ENCODE measurements around the gene ARHGDIB.
A peak's percentile ranks its signal among the peaks of the same experiment; 100 is the strongest.

The ARHGDIB gene

GRCh38 chr12:14946861-14947260 is 14.5 kb downstream of the ARHGDIB start:
- intact Hi-C loops (cut with DNase I; ENCODE audit: low total_unique reads) = no loop called here
- peak overlapping the region; percentile 79 to 84 for H3K27ac ChIP-seq
- no peak for DNase-seq
- H3K4me1 ChIP-seq = peaks cover 0 to 58% (median 27%) of the 10 kb centered on the region in 4 donors
- peaks cover 11 to 18% (median 17%) of the 10 kb centered on the region in 3 donors for H3K36me3 ChIP-seq
- H3K4me3 ChIP-seq = no peak overlapping the region
- TF ChIP-seq, protein P1, sequence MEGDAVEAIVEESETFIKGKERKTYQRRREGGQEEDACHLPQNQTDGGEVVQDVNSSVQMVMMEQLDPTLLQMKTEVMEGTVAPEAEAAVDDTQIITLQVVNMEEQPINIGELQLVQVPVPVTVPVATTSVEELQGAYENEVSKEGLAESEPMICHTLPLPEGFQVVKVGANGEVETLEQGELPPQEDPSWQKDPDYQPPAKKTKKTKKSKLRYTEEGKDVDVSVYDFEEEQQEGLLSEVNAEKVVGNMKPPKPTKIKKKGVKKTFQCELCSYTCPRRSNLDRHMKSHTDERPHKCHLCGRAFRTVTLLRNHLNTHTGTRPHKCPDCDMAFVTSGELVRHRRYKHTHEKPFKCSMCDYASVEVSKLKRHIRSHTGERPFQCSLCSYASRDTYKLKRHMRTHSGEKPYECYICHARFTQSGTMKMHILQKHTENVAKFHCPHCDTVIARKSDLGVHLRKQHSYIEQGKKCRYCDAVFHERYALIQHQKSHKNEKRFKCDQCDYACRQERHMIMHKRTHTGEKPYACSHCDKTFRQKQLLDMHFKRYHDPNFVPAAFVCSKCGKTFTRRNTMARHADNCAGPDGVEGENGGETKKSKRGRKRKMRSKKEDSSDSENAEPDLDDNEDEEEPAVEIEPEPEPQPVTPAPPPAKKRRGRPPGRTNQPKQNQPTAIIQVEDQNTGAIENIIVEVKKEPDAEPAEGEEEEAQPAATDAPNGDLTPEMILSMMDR (IDR thresholded peaks at IDR 0.05) = no peak
- H3K27me3 ChIP-seq = no peaks in the 10 kb centered on the region
- no peaks in the 10 kb centered on the region for H3K9me3 ChIP-seq

DNA sequence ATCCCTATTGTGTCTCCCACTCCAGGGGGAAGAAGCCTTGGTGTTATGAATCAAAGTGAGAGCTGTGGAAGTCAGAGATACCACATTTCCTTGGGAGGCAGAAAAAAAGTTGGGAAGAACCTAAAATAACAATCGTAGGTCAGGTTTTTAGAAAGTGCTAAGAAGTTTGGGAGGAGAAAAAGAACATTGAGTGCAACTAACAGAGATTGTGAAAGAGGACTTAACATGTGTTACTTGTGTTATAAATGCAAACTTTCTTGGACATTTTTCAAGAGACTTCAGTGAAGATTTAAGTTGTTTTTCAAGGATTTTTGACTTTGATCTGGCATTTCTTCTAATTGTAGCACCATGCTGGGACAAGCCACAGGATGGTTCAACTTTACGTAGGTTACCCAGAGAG is 15.2 kb downstream of the ARHGDIB start:
- intact Hi-C loops (cut with DNase I; ENCODE audit: low total_unique reads) = no loop called here

GRCh38 chr12:14942196-14942931 is 19.0 kb downstream of the ARHGDIB start:
- DNase-seq = no peak
- no peaks in the 10 kb centered on the region for H3K27me3 ChIP-seq
- H3K36me3 ChIP-seq = peaks cover 17 to 25% (median 18%) of the 10 kb centered on the region in 3 donors
- no peak overlapping the region for H3K4me3 ChIP-seq
- TF ChIP-seq, protein P1 (IDR thresholded peaks at IDR 0.05) = no peak
- H3K27ac ChIP-seq = no peak overlapping the region
- intact Hi-C loops (cut with DNase I; ENCODE audit: low total_unique reads) = no loop called here
- H3K4me1 ChIP-seq = peaks cover 0 to 17% (median 9%) of the 10 kb centered on the region in 4 donors
- no peaks in the 10 kb centered on the region for H3K9me3 ChIP-seq

More for the DNA sequence above, 15.2 kb downstream of the ARHGDIB start:
- H3K36me3 ChIP-seq = peaks cover 17 to 24% (median 17%) of the 10 kb centered on the region in 3 donors
- no peak for DNase-seq
- TF ChIP-seq, protein P1 (IDR thresholded peaks at IDR 0.05) = no peak
- peaks cover 0 to 51% (median 22%) of the 10 kb centered on the region in 4 donors for H3K4me1 ChIP-seq
- H3K4me3 ChIP-seq = no peak overlapping the region
- no peaks in the 10 kb centered on the region for H3K9me3 ChIP-seq
- peak overlapping the region; percentile 79 to 84 for H3K27ac ChIP-seq
- no peaks in the 10 kb centered on the region for H3K27me3 ChIP-seq

- H3K4me3 ChIP-seq = no peak overlapping the region
- TF ChIP-seq, protein P1 (IDR thresholded peaks at IDR 0.05) = no peak
- H3K27ac ChIP-seq = no peak overlapping the region
- peaks cover 17 to 25% (median 18%) of the 10 kb centered on the region in 3 donors for H3K36me3 ChIP-seq
- intact Hi-C loops (cut with DNase I; ENCODE audit: low total_unique reads) = no loop called here
- DNase-seq = no peak
- H3K4me1 ChIP-seq = peaks cover 0 to 7% (median 3%) of the 10 kb centered on the region in 4 donors
- H3K27me3 ChIP-seq = no peaks in the 10 kb centered on the region
- H3K9me3 ChIP-seq = no peaks in the 10 kb centered on the region
Observed at GRCh38 chr12:14941369-14941768, 20.0 kb downstream of the ARHGDIB start.

DNA sequence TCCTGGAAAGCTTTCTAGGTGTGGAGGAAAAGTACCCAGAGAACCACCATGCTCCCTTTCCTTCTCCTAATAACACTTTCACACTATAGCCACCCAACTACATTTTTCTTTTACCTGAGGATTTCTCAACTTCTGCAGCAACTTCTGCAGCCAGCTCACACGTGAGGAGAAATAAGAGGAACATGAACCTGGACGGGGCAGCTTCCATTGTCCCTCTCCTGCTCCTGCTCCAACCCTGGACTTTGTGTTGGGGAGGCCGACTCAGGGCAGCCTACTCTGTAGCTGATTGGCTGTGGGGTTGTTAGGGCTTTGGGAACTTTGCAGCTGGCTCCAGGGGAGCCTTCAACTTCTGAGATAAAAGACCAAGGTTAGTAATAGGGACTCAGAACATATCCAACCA is 23.1 kb downstream of the ARHGDIB start, which contains the start of gene ERP27:
Gene ERP27, minus strand, starts transcription at position 237 of the 400 bp plus-strand sequence. Its CDS starts 29 bp downstream, at position 208.
- Histone ChIP-seq H3K27ac (no peak within 1 kb of the TSS), H3K9me3 (no peaks in the 10 kb centered on the region), H3K4me1 (no peaks in the 10 kb centered on the region), H3K27me3 (no peaks in the 10 kb centered on the region), H3K4me3 (no peak within 1 kb of the TSS), H3K36me3 (peaks cover 12 to 20% (median 18%) of the 10 kb centered on the region in 3 donors)
- TF ChIP-seq, protein P1 (IDR thresholded peaks at IDR 0.05) = no peak
- no peak for DNase-seq
- intact Hi-C loops (cut with DNase I; ENCODE audit: low total_unique reads) = loop anchor here (10.0 kb wide), 1 partner anchor 46 kb away; no protein-coding TSS in a partner anchor
